HG02981 (cell line): ENCODE results near the gene COPZ1.

Experiments used
- ATAC-seq: cut with Tn5 transposase; IDR thresholded peaks from one replicate; pipeline ENCODE4 v1.9.1; 2021; ENCODE audit warnings: mild to moderate bottlenecking, moderate library complexity; ENCODE audit not compliant: unreplicated experiment

The COPZ1 gene

DNA sequence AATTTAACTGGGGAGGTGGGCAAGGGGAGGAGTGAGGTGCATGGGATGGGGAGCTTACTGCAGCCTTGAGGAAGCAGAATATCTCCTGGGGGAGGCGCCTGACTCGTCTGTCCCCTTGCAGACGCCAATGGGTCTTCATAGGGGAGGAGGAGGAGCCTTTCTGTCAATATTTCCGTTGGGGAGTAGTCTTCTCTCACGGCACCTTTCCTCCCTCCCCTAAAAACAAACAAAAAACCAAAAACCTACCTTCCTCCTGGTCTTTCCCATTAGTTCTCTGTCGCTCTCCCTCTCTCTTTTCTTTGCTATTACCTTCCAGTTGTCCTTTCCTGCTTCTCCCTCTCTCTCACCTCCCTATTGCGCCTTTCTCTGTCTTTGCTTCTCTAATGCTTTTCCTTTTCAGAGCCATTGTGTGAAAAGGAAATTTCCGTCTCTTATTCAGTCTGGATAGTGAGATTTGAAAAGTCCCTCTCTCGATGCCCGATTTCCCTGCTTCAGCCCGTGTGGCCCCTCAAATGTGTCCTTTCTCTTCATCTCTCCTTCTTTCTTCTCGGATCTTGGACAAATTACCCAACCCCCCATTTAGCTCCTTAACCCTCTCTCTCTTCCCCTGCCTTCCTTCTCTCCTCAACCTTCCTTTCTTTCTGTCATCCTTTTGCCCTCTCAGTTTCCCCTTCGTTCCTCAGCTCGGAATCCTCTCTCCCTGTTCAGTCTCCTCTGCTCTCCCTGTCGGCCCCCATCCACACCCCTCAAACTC lies 33.4 kb downstream of the COPZ1 start:
- no peak for ATAC-seq

DNA sequence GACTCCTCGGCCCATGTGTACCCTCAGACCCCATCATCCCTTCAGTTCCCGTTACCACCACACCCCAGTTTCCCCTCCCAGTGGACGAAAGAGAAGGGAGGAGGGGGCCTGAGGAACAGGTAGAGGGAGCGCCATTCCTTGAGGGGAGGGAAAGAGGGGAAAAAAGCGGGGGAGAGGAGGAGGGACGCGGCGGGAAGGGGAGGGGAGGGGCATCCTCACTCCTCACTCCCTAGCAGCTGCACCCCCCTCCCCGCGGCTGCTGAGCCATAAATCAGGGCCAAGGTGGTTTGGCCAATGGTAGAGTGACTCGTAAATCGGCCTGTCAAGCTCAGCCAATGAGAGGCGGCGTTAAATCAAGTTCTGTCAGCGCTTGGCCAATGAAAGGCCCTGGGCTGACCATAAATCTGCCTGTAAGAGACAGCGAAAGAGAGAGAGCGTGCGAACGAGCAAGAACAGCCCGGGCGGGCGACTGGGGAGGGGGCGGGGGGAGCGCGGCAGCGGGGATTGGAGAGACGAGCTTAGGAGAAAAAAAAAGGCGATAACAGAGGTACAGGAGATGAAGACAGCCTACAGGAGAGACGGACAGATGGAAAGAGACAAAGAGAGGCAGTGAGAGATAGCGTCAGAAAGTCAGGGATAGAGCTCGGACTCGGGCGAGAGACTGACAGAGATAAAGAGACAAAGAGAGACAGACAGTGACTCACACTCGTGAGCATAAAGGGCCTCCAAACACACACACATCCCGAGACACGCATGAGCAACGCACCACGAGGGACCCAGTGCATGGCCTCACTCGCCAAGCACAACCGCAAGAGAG lies 34.2 kb downstream of the COPZ1 start:
- peak; percentile 98 for ATAC-seq

DNA sequence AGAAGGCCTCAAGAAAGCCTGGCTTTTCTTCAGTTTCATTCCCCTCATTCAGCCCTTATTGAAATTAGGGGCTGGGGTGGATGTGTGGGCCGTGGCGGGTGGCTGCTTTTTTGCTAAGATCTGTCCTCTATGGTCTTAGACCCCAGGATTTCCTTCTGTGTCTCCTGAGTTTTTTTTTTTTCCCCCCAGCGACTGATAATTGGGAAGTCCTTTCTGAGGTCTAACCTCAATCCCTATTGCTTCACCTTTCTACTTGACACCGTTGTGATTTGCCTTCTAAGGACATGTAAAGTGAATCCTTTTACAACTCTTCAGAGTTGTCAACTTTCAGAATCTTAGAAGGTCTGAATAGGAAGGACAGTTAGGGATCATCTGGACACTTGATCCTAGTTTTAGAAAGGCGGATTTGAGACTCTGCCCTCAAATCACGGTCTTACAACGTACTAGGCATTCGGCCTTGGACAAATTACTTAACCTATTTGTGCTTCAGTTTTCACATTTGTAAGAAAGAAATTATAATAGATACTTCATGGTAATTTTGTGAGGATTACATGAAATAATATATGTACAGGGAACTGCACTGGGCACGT lies 34.9 kb downstream of the COPZ1 start:
- no peak for ATAC-seq

DNA sequence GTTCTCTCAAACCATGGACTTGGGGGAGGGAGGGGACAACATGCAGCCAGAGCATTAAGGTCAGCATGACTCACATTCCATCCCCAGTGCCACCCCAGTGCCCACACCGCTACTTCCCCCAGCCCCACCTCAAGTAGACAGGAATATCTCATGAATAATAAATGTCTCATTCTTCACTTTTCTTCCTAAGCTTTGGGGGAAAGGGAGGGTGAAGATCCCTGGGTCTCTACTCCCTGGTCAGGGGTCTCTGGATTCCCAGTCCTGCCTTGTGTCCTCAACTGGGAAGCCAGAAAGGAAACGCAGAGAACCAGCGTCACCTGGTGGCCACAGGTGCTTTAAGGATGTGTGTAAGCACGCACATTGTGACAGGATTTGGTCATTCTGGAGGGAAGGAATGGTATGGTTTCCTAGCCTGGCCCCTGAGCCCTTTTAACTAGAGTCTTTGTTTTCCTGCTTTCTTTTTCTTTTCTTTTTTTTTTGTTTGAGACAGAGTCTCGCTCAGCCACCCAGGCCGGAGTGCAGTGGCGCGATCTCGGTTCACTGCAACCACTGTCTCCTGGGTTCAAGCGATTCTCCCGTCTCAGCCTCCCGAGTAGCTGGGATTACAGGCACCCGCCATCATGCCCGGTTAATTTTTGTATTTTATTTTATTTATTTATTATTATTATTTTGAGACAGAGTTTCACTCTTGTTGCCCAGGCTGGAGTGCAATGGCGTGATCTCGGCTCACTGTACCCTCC lies 36.0 kb downstream of the COPZ1 start:
- ATAC-seq = no peak

DNA sequence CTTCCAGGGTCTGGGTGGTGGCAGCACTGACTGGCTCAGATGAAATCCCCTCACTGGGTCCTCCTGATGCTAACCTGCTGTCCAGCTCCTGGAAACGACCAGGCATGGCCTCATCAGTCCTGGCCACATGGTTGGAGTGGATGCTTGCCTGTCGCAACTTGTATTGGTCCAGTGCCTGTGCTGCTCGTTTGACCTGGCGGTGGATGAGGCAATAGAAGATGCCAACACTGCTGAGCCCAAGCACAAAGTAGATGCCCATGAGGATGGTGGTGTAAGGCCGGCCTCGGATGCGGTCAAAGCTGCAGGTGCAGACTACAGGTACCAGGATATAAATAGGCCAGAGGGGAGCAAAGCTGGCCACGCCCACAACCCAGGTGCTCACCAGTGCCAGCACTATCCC lies 38.1 kb downstream of the COPZ1 start:
- ATAC-seq = no peak

DNA sequence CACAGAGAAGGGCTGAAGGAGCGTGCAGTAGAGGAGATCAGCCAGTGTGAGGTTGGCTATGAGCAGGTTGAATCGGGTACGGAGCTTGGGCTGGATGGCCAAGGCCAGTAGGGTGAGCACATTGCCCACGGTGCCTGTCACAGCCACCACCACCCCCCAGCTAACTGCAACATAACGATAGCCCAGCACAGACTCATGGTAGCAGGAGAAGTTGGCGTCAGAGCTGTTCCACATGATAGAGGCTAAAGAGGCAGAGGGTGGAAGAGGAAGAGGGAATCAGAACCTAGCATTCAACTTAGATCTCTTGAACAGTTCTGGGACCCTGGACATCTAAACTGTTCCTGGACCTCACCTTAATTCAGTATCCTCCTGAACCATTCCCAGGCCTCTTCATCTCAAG lies 38.7 kb downstream of the COPZ1 start:
- ATAC-seq = no peak

DNA sequence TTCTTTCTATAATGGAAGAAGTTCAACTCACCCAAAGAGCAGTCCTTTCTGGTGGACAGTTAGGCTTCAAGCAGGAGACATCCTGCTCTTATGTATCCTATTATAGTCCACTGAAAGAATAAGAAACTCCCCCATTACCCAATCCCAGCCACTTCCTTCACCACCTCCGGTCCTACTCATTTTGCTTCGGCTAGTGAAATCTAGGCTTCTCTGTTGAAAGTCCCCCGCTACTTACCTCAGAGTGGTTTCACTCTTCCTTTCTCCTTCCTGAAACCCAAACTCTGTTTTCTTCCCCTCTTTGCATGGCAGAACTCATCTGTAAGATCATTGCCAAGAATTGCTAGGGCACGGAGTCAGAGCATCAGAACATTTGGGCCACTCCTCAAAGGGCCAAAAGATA lies 39.5 kb downstream of the COPZ1 start, which contains the start of gene GPR84:
Gene GPR84 (minus strand): TSS at position 74 of the 400 bp plus-strand sequence. CDS start 635 bp downstream, outside the sequence.
- peak; percentile 42 for ATAC-seq

DNA sequence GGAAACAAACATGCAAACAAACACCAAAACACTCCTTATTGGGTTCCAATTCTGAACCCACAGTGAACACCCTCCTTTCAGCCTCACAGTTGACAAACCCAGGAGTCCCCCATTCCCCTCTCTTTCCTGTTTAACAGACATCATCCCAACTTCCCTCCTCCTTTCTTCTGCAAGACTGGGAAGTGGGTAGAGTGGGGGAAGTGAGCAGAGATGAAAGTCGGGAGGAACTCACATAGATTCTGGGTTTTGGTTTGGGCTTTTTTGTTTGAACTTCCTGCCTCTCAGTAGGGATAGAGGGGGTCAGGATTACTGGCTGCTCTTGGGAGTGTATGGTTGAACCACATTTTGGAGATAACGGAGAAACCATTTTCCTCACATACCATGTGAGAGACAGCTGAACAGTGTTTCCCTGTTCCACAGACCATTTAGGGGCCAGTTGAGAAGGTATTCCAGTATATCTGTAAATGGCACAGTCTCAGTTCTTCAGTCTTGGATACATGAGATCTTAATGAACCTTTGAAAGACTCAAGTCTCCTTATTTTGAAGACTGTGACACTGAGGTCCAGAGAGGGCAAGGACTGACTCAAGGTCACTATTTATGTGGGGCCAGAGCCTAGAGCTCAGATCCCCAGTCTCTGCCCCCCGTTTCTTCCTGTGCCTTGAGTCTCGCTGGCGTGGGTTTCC lies 43.2 kb downstream of the COPZ1 start:
- ATAC-seq = no peak

DNA sequence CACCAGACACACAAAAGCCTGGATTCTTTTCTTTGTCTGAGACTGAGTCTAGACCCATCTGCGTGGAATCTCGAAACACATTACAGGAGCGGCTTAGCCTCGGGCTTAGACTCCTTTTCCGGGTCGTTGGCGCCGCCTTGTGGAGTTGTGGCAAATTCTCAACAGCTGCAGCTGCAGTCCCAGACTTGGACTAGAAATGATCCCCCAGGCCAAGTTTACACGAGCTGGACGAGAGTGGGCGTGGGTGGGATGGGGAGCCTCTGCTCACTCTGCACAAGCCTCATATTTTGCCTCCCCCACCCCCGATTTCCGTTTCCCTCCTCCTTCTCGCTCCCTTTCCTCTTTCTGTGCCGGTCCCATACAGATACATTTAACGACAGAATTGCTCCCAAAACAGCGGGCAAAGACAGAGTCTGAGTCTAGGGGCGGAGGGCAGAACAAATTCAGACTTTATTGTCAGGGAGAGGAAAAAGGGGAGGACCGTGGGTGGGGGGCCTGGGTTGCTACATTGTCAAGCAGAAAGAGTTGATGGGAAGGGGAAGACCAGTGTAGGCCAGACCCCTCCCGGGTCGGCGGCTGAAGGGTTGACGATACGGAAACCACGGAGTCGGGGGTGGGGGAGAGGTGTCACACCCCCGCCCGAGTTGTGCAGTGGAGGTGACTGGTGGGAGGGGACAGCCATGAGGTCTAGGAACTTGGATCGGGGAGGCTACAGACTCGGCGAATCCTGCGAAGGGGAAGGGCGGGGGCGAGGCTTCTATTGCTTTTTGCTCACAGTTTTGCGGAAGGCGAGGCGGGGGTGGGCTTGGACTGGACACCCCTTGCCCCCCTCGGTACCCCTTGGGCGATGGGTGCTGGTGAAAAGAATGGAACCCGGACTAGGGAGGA lies 44.0 kb downstream of the COPZ1 start:
- ATAC-seq = peak; percentile 72

DNA sequence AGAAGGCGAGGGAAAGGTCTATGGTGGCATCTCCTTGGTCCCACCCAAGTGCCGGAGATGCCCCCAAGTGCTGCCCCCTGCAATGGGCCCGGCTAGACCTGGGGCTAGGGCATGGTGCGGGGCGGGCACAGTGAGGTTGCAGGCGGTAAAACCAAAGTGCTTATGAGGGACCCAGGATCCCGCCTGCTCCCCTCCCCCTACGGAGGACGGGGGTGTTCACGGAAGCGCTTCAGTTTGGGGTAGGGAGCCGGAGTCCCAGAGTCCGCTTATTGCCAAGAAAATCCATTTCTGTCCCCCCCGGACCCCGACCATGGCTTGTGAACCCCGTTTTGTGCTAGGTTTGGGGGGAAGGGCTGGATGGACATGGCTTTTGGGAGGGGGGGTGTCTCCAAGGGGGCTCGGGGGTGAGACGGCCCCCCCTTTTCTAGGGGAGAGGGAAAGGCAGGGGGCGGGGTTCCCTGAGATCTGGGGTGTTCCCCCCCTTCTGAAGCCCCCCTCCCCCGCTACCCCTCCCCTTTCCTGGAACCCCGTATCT lies 44.7 kb downstream of the COPZ1 start:
- ATAC-seq = no peak

DNA sequence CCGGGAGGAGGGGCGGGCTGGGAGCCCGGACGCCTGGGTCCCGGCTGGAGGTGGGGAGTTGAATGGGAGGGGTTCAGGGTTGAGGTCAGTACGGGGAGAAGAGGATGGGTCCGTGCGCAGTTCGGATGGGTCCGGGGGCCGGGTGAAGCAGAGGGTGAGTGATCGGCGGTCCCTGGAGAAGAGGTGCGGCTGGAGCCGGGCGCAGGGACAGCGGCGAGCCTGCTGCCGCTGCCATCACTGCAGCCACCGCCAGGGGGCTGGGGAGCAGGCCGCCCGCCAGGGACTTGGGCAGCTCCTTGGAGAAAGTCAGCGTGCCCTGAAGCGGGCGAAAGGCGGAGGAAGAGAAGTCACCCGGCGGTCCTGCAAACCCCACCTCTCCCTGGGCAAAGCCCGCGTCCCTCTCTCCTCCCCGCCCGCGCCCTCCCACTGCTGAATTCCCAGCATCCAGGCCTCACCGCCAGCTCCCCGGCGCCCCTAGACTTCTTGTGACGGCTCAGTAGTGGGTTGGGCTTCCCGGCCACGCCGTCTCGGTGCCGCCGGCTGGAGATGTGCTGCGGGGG lies 45.3 kb downstream of the COPZ1 start:
- no peak for ATAC-seq

DNA sequence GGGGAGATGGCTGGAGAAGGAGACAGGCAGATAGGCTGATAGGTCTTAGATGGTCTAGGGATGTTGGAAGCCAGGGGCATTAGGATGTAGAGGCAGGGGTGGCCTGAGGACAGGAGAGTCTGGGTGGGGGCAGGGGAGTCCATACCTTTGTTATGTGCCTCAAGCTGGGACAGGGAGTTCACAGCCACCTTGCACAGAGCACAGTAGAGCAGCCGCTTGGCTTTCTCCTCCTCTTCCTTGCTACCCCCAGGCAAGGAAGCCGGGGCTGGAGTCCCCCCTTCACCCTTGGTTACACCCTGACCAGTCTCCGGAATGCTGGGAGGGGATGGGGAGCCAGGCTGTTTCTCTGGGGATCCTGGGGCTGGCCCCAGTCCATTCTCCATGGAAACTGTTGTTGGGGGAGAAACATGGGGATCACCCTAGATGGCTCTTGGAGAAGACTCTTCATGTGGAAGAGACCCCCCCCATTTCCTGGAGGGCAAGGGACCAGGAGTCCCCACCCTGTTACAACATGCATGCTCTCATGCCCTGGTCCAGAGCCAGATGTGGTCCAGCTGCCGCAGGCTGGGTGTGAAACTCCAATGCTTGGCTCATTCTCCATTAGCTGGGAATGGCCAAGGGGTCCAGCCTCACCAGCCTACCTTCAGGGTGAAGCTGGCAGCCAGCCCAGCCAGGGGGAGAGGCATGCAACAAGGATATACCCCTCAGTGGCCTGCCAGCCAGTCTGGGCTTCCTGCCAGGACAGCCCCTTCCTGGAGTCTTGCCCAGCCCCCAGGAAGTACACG lies 46.6 kb downstream of the COPZ1 start:
- ATAC-seq = no peak

DNA sequence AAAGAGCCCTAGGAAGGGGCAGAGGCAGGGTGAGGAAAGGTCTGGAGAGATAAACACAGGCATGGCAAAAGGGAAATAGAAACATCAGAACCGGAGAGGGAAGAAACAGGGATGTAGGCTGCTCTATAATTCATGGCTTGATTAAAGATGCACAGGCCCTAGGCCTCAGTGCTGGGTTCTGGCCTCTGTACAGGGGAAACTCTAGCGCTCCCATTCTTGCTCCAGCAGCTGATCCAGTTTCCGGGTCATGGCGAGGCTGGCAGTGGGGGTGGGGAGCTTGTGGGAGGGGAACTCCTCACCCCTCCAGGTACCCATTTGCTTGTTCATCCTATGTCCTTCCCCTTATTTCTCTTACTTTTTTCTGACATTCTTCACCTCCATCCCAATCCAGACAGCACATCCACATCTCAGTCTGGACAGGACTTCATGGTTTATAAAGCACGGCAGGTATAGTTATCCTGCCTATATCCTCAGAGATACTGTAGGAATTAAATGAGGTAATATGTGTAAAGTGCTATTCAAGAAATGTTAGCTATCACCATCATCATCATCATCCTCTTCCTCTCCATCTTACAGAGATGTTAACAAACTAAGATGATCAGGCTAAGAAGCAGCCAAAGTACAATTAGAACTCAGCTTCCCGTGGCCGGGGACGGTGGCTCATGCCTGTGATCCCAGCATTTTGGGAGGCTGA lies 47.3 kb downstream of the COPZ1 start:
- ATAC-seq = no peak

DNA sequence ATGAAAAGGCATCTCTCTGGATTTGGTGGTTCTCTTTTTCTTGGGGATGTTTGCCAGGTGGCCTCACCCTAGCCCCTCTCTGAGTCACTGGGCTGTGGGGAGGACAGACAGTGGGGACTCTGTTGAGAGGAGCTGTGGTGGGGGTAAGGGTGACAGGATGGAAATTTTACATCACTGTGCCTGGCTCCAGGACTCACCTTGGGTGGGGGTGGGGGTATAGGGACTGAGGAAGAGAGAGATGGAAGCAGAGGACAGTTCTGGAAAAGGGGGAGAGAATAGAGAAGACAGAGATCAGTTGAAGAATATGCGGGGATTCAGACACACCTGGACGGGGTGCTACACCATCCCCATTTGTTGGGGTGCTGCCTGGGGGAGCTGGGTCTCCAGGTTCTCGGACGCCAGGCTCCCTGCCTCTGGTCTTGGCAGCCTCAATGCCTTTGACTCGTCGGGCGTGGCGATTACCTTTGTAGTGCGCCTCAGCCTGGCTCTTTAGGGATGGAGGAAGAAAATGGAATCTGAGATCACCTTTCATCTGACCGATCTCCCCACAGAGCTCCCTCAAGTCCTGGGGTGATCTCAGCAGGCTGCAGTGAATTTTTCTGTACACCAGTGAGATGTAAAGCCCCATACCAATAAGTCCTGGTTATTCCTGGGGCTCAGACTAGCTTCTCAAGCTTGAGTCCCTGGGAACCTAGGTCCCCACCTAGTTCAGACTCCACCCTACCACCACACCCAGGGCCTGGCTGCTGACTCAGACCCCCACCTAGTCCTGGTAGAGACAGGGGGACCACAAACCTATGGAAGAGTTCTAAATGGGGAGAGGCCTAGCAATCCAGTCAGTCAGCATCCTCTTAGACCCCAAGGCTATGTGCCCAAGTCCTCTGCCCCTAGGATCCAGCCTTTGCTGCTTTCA lies 49.0 kb downstream of the COPZ1 start:
- no peak for ATAC-seq

DNA sequence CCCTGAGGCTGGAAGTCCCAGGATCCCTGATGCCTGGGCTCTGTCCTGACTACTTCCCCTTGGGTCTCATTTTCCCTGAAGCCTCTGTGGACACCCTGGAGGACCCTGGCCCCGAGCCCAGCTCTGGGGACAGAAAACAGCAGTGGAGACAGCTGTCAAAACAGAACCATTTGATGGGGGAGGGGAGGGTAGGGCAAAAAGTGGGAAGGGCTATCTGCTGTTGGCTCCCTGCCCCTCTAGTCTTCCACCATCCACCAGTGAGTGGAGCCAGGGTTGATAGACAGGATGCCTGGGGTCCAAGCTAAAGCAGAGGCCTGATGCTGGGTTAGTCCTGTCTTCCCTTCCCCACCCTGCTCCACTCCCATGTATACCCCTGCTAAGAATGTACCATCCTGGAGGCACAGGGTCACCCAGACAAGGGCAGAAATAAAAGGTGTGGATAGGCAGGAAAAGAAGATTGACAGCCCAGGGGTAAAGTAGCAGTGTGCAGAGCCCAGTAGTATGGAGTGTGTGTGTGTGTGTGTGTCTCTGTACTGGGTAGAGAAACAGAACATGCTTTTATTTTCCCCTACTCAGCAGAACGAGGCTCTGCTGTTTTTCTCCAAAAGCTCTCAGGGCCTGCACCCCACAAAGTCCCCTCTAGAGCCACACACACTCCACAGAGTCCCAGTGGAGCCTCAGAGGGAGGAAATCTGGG lies 49.8 kb downstream of the COPZ1 start:
- ATAC-seq = no peak

DNA sequence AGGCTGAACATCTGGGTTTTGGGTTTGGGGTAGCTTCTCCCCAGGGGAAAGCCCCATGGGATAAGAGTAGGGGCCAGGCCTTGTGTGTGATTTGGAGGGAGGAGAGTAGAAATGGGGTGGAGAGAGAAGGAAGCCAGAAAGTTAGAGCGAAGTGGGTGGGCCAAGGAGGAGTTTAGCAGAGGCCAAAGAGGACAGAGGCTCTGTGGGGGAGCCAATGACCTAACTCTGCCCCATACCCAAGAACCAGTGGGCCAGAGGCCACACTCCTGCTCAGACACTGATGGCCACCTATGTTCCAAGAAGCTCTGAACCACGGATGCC lies 50.3 kb downstream of the COPZ1 start:
- no peak for ATAC-seq
